GM10266 (cell line): ENCODE measurements around the gene SCARB1.
"Not testable (repeated sequence)": the region's sequence is repeated elsewhere in the genome, so short reads cannot be mapped to it uniquely, and the experiment has no call there.

Experiments
- DNase-seq: peaks from one replicate; pipeline ENCODE4 v3.0.0; 2012; ENCODE audit errors: extremely low spot score
- TF ChIP-seq, protein P1 (sequence below): IDR thresholded peaks from 2 replicates; pipeline ENCODE4 v1.5.1; 2012; ENCODE audit warnings: mild to moderate bottlenecking, low read depth; ENCODE audit not compliant: control insufficient read depth, insufficient read depth; ENCODE audit errors: missing control alignments

SCARB1 gene

DNA sequence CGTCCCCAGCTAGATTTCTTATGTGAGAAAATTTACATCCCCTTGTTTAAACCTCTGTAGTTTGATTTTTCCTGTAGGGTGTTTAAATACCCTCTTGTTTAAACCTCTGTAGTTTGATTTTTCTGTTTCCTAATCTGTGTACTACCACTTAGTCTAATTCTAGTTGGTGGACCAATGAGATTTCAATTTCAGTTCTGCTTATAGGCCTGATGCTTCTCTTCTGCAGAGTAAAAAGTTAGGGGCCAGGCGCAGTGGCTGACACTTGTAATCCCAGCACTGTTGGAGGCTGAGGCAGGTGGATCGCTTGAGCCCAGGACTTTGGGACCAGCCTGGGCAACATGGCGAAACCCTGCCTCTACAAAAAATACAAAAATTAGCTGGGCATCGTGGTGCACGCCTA, 39.3 kb upstream of the SCARB1 start:
- DNase-seq = peak; percentile 27
- TF ChIP-seq, protein P1, sequence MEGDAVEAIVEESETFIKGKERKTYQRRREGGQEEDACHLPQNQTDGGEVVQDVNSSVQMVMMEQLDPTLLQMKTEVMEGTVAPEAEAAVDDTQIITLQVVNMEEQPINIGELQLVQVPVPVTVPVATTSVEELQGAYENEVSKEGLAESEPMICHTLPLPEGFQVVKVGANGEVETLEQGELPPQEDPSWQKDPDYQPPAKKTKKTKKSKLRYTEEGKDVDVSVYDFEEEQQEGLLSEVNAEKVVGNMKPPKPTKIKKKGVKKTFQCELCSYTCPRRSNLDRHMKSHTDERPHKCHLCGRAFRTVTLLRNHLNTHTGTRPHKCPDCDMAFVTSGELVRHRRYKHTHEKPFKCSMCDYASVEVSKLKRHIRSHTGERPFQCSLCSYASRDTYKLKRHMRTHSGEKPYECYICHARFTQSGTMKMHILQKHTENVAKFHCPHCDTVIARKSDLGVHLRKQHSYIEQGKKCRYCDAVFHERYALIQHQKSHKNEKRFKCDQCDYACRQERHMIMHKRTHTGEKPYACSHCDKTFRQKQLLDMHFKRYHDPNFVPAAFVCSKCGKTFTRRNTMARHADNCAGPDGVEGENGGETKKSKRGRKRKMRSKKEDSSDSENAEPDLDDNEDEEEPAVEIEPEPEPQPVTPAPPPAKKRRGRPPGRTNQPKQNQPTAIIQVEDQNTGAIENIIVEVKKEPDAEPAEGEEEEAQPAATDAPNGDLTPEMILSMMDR = no peak

- TF ChIP-seq, protein P1 = no peak
- no peak for DNase-seq
Measured at GRCh38 chr12:124901003-124901402, 37.3 kb upstream of the SCARB1 start.

DNA sequence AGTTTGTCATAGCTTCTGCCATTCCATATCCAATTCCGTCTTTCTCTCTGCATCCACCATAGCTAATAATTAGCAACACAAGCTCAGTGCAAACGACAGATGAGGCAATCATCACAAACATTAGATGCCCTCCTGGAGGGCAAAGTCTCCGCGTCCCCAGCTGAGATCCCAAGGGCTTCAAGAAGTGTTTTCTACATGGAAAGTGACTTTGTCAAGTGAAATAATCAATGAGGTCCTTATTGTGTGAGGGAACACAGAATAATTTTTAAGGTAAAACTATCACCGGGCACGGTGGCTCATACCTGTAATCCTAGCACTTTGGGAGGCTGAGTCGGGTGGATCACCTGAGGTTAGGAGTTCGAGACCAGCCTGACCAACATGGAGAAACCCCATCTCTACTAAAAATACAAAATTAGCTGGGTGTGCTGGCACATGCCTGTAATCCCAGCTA, 36.7 kb upstream of the SCARB1 start:
- not testable (repeated sequence) for DNase-seq

DNA sequence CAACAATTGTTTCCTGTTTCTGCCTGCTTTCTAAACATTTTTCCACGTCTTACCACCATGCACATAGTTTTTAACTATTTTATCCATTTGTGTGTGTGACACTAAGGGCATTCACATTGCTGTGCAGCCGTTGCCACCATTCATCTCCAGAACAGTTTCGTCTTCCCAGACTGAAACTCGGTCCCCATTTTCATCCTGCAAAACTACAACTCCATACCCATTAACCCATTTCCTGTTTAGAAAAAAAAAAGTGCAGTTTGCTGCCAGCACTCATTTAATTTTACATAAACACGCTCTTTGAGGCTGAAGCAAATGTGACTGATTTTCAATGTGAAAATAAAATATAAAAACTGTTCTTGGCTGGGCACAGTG, 35.2 kb upstream of the SCARB1 start:
- DNase-seq = no peak
- TF ChIP-seq, protein P1 = no peak

- DNase-seq = peak; percentile 39
- TF ChIP-seq, protein P1 = peak; percentile 55
Measured at GRCh38 chr12:124898200-124898922, 34.7 kb upstream of the SCARB1 start.

- DNase-seq = no peak
- TF ChIP-seq, protein P1 = no peak
Measured at GRCh38 chr12:124896461-124896860, 32.8 kb upstream of the SCARB1 start.

DNA sequence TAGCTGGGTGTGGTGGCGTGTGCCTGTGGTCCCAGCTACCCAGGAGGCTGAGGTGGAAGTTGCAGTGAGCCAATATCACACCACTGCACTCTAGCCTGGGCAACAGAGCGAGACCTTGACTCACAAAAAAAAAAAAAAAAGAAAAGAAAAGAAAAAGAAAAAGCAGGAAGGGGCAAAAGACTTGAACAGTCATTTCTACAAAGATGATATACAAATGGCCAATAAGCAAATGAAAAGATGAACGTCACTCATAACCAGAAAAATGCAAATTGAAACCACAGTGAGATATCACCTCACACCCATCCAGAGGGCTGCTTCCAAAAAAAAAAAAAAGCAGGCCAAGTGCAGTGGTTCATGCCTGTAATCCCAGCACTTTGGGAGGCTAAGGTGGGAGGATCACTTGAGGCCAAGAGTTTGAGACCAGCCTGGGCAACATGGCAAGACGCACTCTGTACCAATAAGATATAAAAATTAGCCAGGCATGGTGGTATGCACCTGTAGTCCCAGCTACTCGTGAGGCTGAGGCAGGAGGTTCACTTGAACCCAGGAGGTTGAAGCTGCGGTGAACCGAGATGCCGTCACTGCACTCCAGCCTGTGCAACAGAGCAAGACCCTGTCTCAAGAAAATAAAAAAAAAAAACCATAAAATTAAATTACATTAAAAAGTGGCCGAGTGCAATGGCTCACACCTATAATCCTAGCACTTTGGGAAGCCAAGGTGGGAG, 30.3 kb upstream of the SCARB1 start:
- no peak for DNase-seq
- TF ChIP-seq, protein P1 = no peak
